ENCODE results near the gene AIP. TPM values are rescaled to one million over a fixed set of nuclear protein-coding genes. Genes with fewer than 3 reads are reported as not detected.
A peak's percentile ranks its signal among the peaks of the same experiment; 100 is the strongest.

The AIP gene
- total RNA-seq, 2 experiments from 2014 or later, result 145 to 146 TPM

DNA sequence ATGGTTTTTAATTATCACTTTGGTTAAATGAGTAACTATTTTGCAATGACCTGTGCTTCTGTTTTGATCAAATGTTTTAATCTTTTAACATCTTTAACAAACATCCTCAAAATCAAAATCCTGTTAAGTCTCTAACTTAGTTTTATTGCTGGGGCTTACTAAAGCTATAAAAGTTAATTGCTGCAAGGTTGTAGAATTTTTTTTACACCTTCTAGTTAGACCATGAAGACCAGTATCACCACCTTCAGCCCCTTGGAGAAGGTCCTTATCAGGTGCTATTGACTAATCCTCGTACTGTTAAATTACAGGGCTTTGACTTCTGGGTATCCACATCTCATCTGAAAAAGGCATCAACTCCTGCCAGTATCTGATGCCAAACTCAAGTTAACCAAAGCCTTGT lies 52.7 kb downstream of the AIP start:
- ATAC-seq, result no peak

DNA sequence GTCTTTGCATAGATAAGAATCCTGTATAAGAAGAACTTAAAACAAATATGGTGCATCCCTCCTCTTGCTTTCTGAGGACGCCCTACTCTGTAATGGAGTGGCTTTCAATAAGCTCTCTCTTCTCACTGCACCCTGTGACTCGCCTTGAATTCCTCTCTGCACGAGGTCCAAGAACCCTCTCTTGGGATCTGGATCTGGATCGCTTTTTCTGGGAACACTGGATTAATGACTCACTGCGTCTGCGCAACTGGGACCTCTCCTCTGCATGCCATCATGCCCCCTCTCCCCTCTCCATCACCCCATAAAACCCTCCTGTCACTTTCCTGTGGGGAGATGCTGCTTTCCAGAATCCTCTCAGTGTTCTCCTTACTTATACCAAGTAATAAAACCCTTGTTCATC lies 55.5 kb downstream of the AIP start:
- ChIA-PET POLR2A (no interaction called here), CTCF (interaction anchor here (1.0 kb wide), 1 partner anchor 8 kb away, joined by 3 read pairs; no protein-coding TSS in a partner anchor)
- H3K4me3 Mint-ChIP-seq, result no peak overlapping the region
- no peaks in the 10 kb centered on the region for H3K27me3 Mint-ChIP-seq
- DNase-seq (no peak), ATAC-seq (no peak)
- H3K36me3 Mint-ChIP-seq (ENCODE audit: low read depth), result peaks cover 4% of the 10 kb centered on the region
- TF ChIP-seq, protein P1, sequence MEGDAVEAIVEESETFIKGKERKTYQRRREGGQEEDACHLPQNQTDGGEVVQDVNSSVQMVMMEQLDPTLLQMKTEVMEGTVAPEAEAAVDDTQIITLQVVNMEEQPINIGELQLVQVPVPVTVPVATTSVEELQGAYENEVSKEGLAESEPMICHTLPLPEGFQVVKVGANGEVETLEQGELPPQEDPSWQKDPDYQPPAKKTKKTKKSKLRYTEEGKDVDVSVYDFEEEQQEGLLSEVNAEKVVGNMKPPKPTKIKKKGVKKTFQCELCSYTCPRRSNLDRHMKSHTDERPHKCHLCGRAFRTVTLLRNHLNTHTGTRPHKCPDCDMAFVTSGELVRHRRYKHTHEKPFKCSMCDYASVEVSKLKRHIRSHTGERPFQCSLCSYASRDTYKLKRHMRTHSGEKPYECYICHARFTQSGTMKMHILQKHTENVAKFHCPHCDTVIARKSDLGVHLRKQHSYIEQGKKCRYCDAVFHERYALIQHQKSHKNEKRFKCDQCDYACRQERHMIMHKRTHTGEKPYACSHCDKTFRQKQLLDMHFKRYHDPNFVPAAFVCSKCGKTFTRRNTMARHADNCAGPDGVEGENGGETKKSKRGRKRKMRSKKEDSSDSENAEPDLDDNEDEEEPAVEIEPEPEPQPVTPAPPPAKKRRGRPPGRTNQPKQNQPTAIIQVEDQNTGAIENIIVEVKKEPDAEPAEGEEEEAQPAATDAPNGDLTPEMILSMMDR (IDR thresholded peaks at IDR 0.05), result no peak
- intact Hi-C loops (cut with micrococcal nuclease), result no loop called here
- H3K9me3 Mint-ChIP-seq, result peaks cover 10% of the 10 kb centered on the region
- no peaks in the 10 kb centered on the region for H3K4me1 Mint-ChIP-seq (ENCODE audit: low read depth)
- no peak overlapping the region for H3K27ac Mint-ChIP-seq

More for the DNA sequence above, 52.7 kb downstream of the AIP start:
- H3K9me3 Mint-ChIP-seq, result peaks cover 14% of the 10 kb centered on the region
- H3K27ac Mint-ChIP-seq, result no peak overlapping the region
- ChIA-PET CTCF (no interaction called here), POLR2A (no interaction called here)
- H3K36me3 Mint-ChIP-seq (ENCODE audit: low read depth), result peaks cover 4% of the 10 kb centered on the region
- H3K27me3 Mint-ChIP-seq, result no peaks in the 10 kb centered on the region
- DNase-seq, result no peak
- TF ChIP-seq, protein P1 (IDR thresholded peaks at IDR 0.05), result no peak
- intact Hi-C loops (cut with micrococcal nuclease), result no loop called here
- H3K4me1 Mint-ChIP-seq (ENCODE audit: low read depth), result no peaks in the 10 kb centered on the region
- no peak overlapping the region for H3K4me3 Mint-ChIP-seq

DNA sequence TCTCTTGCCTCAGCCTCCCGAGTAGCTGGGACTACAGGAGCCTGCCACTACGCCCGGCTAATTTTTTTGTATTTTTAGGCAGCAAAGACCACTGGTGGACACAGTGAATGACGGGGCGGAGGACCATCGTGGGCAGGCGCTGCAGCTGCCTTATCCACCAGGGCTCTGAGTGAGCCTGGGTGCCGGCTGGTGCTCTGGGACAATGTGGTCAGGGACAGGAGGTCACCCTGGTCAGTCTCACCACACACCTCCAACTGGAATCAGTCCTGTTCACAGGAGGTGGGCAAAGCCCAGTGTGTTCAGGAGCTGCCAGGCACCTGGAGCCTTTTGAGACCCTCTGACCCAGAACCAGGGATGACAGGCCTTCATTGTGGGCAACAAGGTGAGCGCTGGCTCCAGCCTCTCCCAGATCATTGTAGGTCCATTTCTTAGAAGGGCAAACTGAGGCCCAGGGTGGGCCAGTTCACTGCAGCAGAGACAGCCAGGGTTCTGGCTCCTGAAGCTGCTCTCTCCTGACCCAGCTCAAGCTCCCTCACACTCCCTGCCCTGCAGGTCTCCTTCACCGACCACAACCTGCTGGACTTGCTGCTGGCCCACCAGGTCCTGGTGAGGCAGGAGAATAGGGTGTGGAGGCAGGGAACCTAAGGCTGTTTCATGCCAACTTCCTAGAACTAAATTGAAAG lies 56.1 kb downstream of the AIP start:
- Mint-ChIP-seq H3K4me3 (no peak overlapping the region), H3K27ac (no peak overlapping the region), H3K27me3 (no peaks in the 10 kb centered on the region), H3K36me3 (ENCODE audit: low read depth) (no peaks in the 10 kb centered on the region), H3K9me3 (peaks cover 6% of the 10 kb centered on the region), H3K4me1 (ENCODE audit: low read depth) (no peaks in the 10 kb centered on the region)
- TF ChIP-seq, protein P1 (IDR thresholded peaks at IDR 0.05), result no peak
- ChIA-PET CTCF (no interaction called here), POLR2A (no interaction called here)
- intact Hi-C loops (cut with micrococcal nuclease), result no loop called here
- no peak for ATAC-seq
- no peak for DNase-seq

DNA sequence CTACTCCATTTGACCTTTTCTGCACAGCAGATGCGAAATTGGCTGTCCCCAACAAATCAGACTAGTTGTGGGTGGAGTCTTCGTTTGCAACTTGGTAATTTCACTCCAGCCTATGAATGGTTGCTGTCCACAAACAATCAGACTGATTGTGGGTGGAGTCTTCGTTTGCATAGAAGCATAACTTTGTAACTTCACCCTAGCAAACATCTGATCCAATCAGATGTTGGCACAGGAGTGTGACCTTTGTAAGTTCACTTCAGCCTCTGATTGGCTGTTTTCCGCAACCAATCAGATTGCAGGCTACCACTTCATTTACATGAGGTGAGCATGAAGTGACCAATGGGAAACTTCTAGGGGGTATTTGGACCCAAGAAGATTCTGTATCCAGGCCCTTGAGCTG lies 56.7 kb downstream of the AIP start:
- Mint-ChIP-seq H3K4me3 (no peak overlapping the region), H3K4me1 (ENCODE audit: low read depth) (no peaks in the 10 kb centered on the region), H3K27me3 (no peaks in the 10 kb centered on the region), H3K9me3 (peaks cover 3% of the 10 kb centered on the region), H3K36me3 (ENCODE audit: low read depth) (no peaks in the 10 kb centered on the region), H3K27ac (no peak overlapping the region)
- ATAC-seq, result peak; percentile 39
- peak; percentile 7 for DNase-seq
- TF ChIP-seq, protein P1 (IDR thresholded peaks at IDR 0.05), result no peak
- ChIA-PET POLR2A (no interaction called here), CTCF (no interaction called here)
- intact Hi-C loops (cut with micrococcal nuclease), result no loop called here

Small RNAs within 50 kb of the gene (microRNA-seq; reads per million reads assigned to microRNA genes)
- not detected for gene MIR6752 (ENCODE audit: borderline microRNAs expressed, borderline replicate concordance)

Other genes with a start within 250 kb of the AIP start
- 100 to 1,000 TPM; 303 to 305 TPM for gene GRK2, start 216.6 kb upstream of the AIP start, total RNA-seq
- 10 to 100 TPM; 75.4 to 78.7 TPM for gene ANKRD13D, start 193.7 kb upstream of the AIP start, total RNA-seq
- 1 to 10 TPM; 7.4 to 9.1 TPM for gene SSH3, start 179.5 kb upstream of the AIP start, total RNA-seq
- gene POLD4, start 129.5 kb upstream of the AIP start, total RNA-seq, result 10 to 100 TPM; 34.1 to 36.1 TPM
- under 1 TPM; 0.79 to 0.81 TPM for gene CLCF1, start 109.4 kb upstream of the AIP start, total RNA-seq
- 10 to 100 TPM; 29.7 to 30.6 TPM for gene RAD9A, start 91.0 kb upstream of the AIP start, total RNA-seq
- 100 to 1,000 TPM; 249 to 258 TPM for gene PPP1CA, start 81.2 kb upstream of the AIP start, total RNA-seq
- 100 to 1,000 TPM; 138 to 144 TPM for gene TBC1D10C, start 78.9 kb upstream of the AIP start, total RNA-seq
- gene CARNS1, start 67.3 kb upstream of the AIP start, total RNA-seq, result 1 to 10 TPM; 6.2 to 6.9 TPM
- gene RPS6KB2, start 54.5 kb upstream of the AIP start, total RNA-seq, result 10 to 100 TPM; 54.8 to 57.4 TPM
- gene PTPRCAP, start 45.3 kb upstream of the AIP start, total RNA-seq, result 100 to 1,000 TPM; 107 to 114 TPM
- gene CORO1B, start 39.5 kb upstream of the AIP start, total RNA-seq, result 100 to 1,000 TPM; 254 to 276 TPM
- gene GPR152, start 30.3 kb upstream of the AIP start, total RNA-seq, result not detected
- 1 to 10 TPM in 1 of 2 experiments, under 1 TPM in 1; 0.83 to 1.4 TPM for gene CABP4, start 27.7 kb upstream of the AIP start, total RNA-seq
- 10 to 100 TPM; 56.0 to 59.2 TPM for gene TMEM134, start 13.8 kb upstream of the AIP start, total RNA-seq
- 10 to 100 TPM; 87.8 to 88.1 TPM for gene PITPNM1, start 22.3 kb downstream of the AIP start, total RNA-seq
- 10 to 100 TPM; 53.5 to 55.5 TPM for gene CDK2AP2, start 25.1 kb downstream of the AIP start, total RNA-seq
- gene CABP2, start 40.4 kb downstream of the AIP start, total RNA-seq, result not detected
- 100 to 1,000 TPM; 467 to 472 TPM for gene GSTP1, start 100.8 kb downstream of the AIP start, total RNA-seq
- 100 to 1,000 TPM; 315 to 317 TPM for gene NDUFV1, start 123.9 kb downstream of the AIP start, total RNA-seq
- 10 to 100 TPM; 35.5 to 39.5 TPM for gene NUDT8, start 146.9 kb downstream of the AIP start, total RNA-seq
- not detected for gene TBX10, start 156.7 kb downstream of the AIP start, total RNA-seq
- under 1 TPM; 0.31 to 0.61 TPM for gene ACY3, start 167.7 kb downstream of the AIP start, total RNA-seq
- gene ALDH3B2, start 191.6 kb downstream of the AIP start, total RNA-seq, result not detected